DLD1 (cell line): ENCODE results near the gene NOC4L.

Experiments used
- in situ Hi-C: cut with HindIII; loops from 2 replicates; pipeline ENCODE4 v1.10.0; 2017; ENCODE audit warnings: low sequenced_read_pairs

The NOC4L gene

GRCh38 chr12:132155771-132156572 is 11.7 kb downstream of the NOC4L start:
- in situ Hi-C loops, result no loop called here

GRCh38 chr12:132156573-132157325 is 12.5 kb downstream of the NOC4L start:
- in situ Hi-C loops, result no loop called here

GRCh38 chr12:132157733-132158409 is 13.6 kb downstream of the NOC4L start:
- in situ Hi-C loops, result no loop called here

GRCh38 chr12:132158677-132159554 is 14.7 kb downstream of the NOC4L start:
- in situ Hi-C loops, result no loop called here

GRCh38 chr12:132159555-132160003 is 15.3 kb downstream of the NOC4L start:
- in situ Hi-C loops, result no loop called here

GRCh38 chr12:132160016-132160415 is 15.8 kb downstream of the NOC4L start:
- in situ Hi-C loops, result no loop called here

GRCh38 chr12:132160601-132161035 is 16.4 kb downstream of the NOC4L start:
- in situ Hi-C loops, result no loop called here

- in situ Hi-C loops, result no loop called here
Observed at GRCh38 chr12:132161036-132161781, 17.0 kb downstream of the NOC4L start.

GRCh38 chr12:132161796-132162507 is 17.7 kb downstream of the NOC4L start:
- in situ Hi-C loops, result no loop called here

GRCh38 chr12:132162508-132163031 is 18.3 kb downstream of the NOC4L start:
- in situ Hi-C loops, result no loop called here

- in situ Hi-C loops, result no loop called here
Observed at GRCh38 chr12:132163041-132163910, 19.0 kb downstream of the NOC4L start.

- in situ Hi-C loops, result no loop called here
Observed at GRCh38 chr12:132163911-132164288, 19.6 kb downstream of the NOC4L start.

- in situ Hi-C loops, result no loop called here
Observed at GRCh38 chr12:132164426-132164825, 20.2 kb downstream of the NOC4L start.

GRCh38 chr12:132165584-132165983 is 21.3 kb downstream of the NOC4L start:
- in situ Hi-C loops, result no loop called here

GRCh38 chr12:132166093-132166492 is 21.8 kb downstream of the NOC4L start:
- in situ Hi-C loops, result no loop called here

GRCh38 chr12:132166801-132167591 is 22.7 kb downstream of the NOC4L start:
- in situ Hi-C loops, result no loop called here

- in situ Hi-C loops, result no loop called here
Observed at GRCh38 chr12:132167611-132168310, 23.5 kb downstream of the NOC4L start.
